ENCODE data around the gene ICE1.

- TF ChIP-seq, protein P1, sequence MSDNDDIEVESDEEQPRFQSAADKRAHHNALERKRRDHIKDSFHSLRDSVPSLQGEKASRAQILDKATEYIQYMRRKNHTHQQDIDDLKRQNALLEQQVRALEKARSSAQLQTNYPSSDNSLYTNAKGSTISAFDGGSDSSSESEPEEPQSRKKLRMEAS (IDR thresholded peaks at IDR 0.05) = no peak
- TF ChIP-seq CTCF (IDR thresholded peaks at IDR 0.05; ENCODE audit: low read depth, low read length, missing input control) (no peak), TAF1 (conservative IDR thresholded peaks at IDR 0.05) (no peak), REST (IDR thresholded peaks at IDR 0.05) (no peak), GABPA (IDR thresholded peaks at IDR 0.05 in 1 of 2, conservative IDR thresholded peaks at IDR 0.05 in 1 of 2) (no peak), RAD21 (IDR thresholded peaks at IDR 0.05) (no peak), HNF4A (conservative IDR thresholded peaks at IDR 0.05) (no peak), RXRA (IDR thresholded peaks at IDR 0.05) (no peak), SP1 (IDR thresholded peaks at IDR 0.05) (no peak), FOXA1 (IDR thresholded peaks at IDR 0.05) (no peak)
- TF ChIP-seq, protein P2, sequence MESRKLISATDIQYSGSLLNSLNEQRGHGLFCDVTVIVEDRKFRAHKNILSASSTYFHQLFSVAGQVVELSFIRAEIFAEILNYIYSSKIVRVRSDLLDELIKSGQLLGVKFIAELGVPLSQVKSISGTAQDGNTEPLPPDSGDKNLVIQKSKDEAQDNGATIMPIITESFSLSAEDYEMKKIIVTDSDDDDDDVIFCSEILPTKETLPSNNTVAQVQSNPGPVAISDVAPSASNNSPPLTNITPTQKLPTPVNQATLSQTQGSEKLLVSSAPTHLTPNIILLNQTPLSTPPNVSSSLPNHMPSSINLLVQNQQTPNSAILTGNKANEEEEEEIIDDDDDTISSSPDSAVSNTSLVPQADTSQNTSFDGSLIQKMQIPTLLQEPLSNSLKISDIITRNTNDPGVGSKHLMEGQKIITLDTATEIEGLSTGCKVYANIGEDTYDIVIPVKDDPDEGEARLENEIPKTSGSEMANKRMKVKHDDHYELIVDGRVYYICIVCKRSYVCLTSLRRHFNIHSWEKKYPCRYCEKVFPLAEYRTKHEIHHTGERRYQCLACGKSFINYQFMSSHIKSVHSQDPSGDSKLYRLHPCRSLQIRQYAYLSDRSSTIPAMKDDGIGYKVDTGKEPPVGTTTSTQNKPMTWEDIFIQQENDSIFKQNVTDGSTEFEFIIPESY (IDR thresholded peaks at IDR 0.05) = no peak
Observed at GRCh38 chr5:5381310-5381913, 41.1 kb upstream of the ICE1 start.
